SK-N-SH (cell line): Measurements from ENCODE around the gene CHDH.

Experiments
- CTCF ChIP-seq: fragments of 200-600 bp; sonication (generic); IDR thresholded peaks from 2 replicates; pipeline ENCODE4 v1.6.1; 2017; ENCODE audit warnings: antibody characterized with exemption, mild to moderate bottlenecking, moderate library complexity
- EZH2phosphoT487 ChIP-seq: fragments of 200-600 bp; sonication (generic); IDR thresholded peaks from 2 replicates; pipeline ENCODE4 v1.6.1; 2017; ENCODE audit warnings: low read depth, mixed run types, mild to moderate bottlenecking, antibody characterized with exemption, moderate library complexity, borderline replicate concordance

GRCh38 chr3:53808496-53808895, 37.7 kb downstream of the CHDH start:
- TF ChIP-seq CTCF (no peak), EZH2phosphoT487 (no peak)
